22Rv1 (cell line): ENCODE data around the gene DHX29.
A peak's percentile ranks its signal among the peaks of the same experiment; 100 is the strongest.

Experiments used
- CTCF ChIP-seq: fragments of 450-650 bp; IDR thresholded peaks from 2 replicates; pipeline ENCODE4 v1.5.1; 2017; ENCODE audit warnings: mild to moderate bottlenecking
- ZFX ChIP-seq: fragments of 450-650 bp; IDR thresholded peaks from 2 replicates; pipeline ENCODE4 v1.6.1; 2017; ENCODE audit warnings: antibody characterized with exemption, borderline replicate concordance

DNA sequence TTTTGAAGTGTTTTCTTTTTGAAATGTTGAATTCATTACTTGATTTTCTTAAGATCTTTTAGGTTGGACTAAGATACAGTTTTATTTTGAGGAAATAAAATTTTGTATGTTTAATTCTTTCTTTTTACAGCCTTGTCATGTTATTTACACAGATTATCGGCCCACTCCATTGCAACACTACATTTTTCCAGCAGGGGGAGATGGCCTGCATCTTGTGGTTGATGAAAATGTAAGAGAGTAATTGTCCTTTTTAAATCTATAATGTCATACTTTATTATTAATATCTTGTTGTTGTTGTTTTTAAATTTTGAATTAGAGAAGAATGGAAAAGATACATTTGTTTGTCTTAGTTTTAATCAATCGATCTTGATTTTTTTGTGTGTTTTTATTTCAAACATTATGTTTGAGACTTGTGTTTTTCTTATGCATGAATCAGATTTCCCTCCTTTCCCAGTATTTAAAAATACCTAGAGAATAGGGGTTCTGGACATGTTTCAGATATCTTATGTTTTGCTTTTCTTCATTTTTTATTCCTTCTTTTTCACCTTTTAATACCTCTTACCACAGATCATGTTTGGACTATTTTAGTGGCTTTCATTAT lies 37.0 kb upstream of the DHX29 start:
- TF ChIP-seq CTCF (peak; percentile 96), ZFX (no peak)
